GM21360 (cell line): Measurements from ENCODE around the gene SPACA7.

Source experiments
- ATAC-seq: cut with Tn5 transposase; IDR thresholded peaks from one replicate; pipeline ENCODE4 v1.9.1; 2021; ENCODE audit warnings: mild to moderate bottlenecking, moderate library complexity; ENCODE audit not compliant: unreplicated experiment

The SPACA7 gene

GRCh38 chr13:112376050-112376681 lies at the start of gene SPACA7:
Gene SPACA7, plus strand, starts transcription at chr13:112376355. Its CDS starts 31 bp downstream, at chr13:112376386.
- no peak for ATAC-seq

- ATAC-seq, result no peak
Measured at GRCh38 chr13:112326821-112327370, 49.3 kb upstream of the SPACA7 start.

- ATAC-seq, result no peak
Measured at GRCh38 chr13:112328936-112329335, 47.2 kb upstream of the SPACA7 start.

- no peak for ATAC-seq
Measured at GRCh38 chr13:112329376-112329775, 46.8 kb upstream of the SPACA7 start.

- no peak for ATAC-seq
Measured at GRCh38 chr13:112330066-112330465, 46.1 kb upstream of the SPACA7 start.

GRCh38 chr13:112330479-112331381 lies 45.4 kb upstream of the SPACA7 start:
- ATAC-seq, result no peak

GRCh38 chr13:112331675-112332074 lies 44.5 kb upstream of the SPACA7 start:
- no peak for ATAC-seq

- no peak for ATAC-seq
Measured at GRCh38 chr13:112332727-112333126, 43.4 kb upstream of the SPACA7 start.

- ATAC-seq, result no peak
Measured at GRCh38 chr13:112333756-112334543, 42.2 kb upstream of the SPACA7 start.

- no peak for ATAC-seq
Measured at GRCh38 chr13:112335135-112335534, 41.0 kb upstream of the SPACA7 start.

- no peak for ATAC-seq
Measured at GRCh38 chr13:112341446-112341845, 34.7 kb upstream of the SPACA7 start.

- ATAC-seq, result no peak
Measured at GRCh38 chr13:112341976-112342735, 34.0 kb upstream of the SPACA7 start.

- no peak for ATAC-seq
Measured at GRCh38 chr13:112342841-112343361, 33.3 kb upstream of the SPACA7 start.

GRCh38 chr13:112343591-112343990 lies 32.6 kb upstream of the SPACA7 start:
- no peak for ATAC-seq

- no peak for ATAC-seq
Measured at GRCh38 chr13:112345826-112346172, 30.4 kb upstream of the SPACA7 start.

GRCh38 chr13:112346173-112346898 lies 29.8 kb upstream of the SPACA7 start:
- no peak for ATAC-seq

GRCh38 chr13:112346899-112347229 lies 29.3 kb upstream of the SPACA7 start:
- ATAC-seq, result no peak

- ATAC-seq, result no peak
Measured at GRCh38 chr13:112347986-112348385, 28.2 kb upstream of the SPACA7 start.

- no peak for ATAC-seq
Measured at GRCh38 chr13:112348642-112349345, 27.4 kb upstream of the SPACA7 start.
